AG04450 (cell line): ENCODE results near the gene GNS. TPM values are rescaled to one million over a fixed set of nuclear protein-coding genes. Genes with fewer than 3 reads are reported as not detected.
"Not testable (repeated sequence)": the region's sequence is repeated elsewhere in the genome, so short reads cannot be mapped to it uniquely, and the experiment has no call there.

Source experiments
- CTCF ChIA-PET: fragments of 300-600, 350-600 bp; formaldehyde crosslinking; extraction: SDS; loops from one replicate; lab custom pipeline; 2022; ENCODE audit warnings: antibody characterized with exemption, inconsistent platforms; lab: Charles Lee
- POLR2A ChIA-PET: fragments of 350-600 bp; formaldehyde crosslinking; extraction: SDS; loops from one replicate; lab custom pipeline; 2021; ENCODE audit warnings: antibody characterized with exemption, inconsistent platforms; lab: Yijun Ruan, JAX
- DNase-seq: peaks from one replicate; pipeline ENCODE4 v3.0.0-alpha.2; 2011; ENCODE audit warnings: low read depth, low spot score
- H3K27ac ChIP-seq: one replicate; pipeline ENCODE4 v1.5.1; 2012; ENCODE audit warnings: low read depth, low read length, control low read depth
- H3K27me3 ChIP-seq: one replicate; pipeline ENCODE4 v1.6.0; 2012; ENCODE audit warnings: low read length; ENCODE audit not compliant: control insufficient read depth, insufficient read depth
- H3K4me3 ChIP-seq: 2 replicates; pipeline ENCODE4 v1.5.1; 2011; ENCODE audit warnings: mild to moderate bottlenecking, low read depth, low read length, control low read depth
- H3K9me3 ChIP-seq: 2 replicates; pipeline ENCODE4 v1.5.1; 2012; ENCODE audit warnings: low read length; ENCODE audit not compliant: control insufficient read depth, insufficient read depth
- polyA plus RNA-seq: library from polyadenylated mRNA; depleted of rRNA; stranded (reverse); fragments of >200 nt; gene quantifications from 2 replicates; pipeline ENCODE4 v1.2.3, GENCODE V29; 2011
- TF ChIP-seq, protein P1 (sequence below): IDR thresholded peaks from 2 replicates; pipeline ENCODE4 v1.5.1; 2011; ENCODE audit warnings: low read depth, low read length, control low read depth, inconsistent platforms

The GNS gene
- polyA plus RNA-seq, 1 experiment, result 212 TPM

DNA sequence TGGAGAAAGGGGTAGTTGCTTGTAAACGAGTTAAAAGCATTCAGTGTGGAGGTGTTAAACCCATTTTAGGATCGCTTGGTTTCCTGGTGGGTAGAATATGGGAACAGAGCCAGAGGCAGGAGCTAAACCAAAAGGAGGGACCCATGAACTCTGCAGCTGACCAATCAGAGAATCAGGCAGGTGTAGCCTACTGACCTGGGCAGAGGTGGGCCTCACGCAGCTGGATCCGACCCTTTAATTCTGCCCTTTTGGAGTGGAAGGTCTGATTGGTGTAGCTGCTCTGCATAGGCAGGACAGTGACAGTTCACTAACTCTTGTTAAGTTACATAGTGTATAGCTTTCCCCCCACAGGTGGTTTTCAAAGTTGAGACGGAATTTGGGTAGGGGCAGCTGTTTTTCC, 63.7 kb downstream of the GNS start:
- Histone ChIP-seq H3K27ac (no peak overlapping the region), H3K4me3 (no peak overlapping the region), H3K9me3 (no peaks in the 10 kb centered on the region), H3K27me3 (no peaks in the 10 kb centered on the region)
- ChIA-PET POLR2A (interaction anchor here (0.5 kb wide), 1 partner anchor 145 kb away, joined by 7 read pairs; no protein-coding TSS in a partner anchor), CTCF (interaction anchor here (0.7 to 12.4 kb wide), 7 partner anchors 82 to 242 kb away, joined by 3 to 230 read pairs (median 3); no protein-coding TSS in a partner anchor)
- TF ChIP-seq, protein P1, sequence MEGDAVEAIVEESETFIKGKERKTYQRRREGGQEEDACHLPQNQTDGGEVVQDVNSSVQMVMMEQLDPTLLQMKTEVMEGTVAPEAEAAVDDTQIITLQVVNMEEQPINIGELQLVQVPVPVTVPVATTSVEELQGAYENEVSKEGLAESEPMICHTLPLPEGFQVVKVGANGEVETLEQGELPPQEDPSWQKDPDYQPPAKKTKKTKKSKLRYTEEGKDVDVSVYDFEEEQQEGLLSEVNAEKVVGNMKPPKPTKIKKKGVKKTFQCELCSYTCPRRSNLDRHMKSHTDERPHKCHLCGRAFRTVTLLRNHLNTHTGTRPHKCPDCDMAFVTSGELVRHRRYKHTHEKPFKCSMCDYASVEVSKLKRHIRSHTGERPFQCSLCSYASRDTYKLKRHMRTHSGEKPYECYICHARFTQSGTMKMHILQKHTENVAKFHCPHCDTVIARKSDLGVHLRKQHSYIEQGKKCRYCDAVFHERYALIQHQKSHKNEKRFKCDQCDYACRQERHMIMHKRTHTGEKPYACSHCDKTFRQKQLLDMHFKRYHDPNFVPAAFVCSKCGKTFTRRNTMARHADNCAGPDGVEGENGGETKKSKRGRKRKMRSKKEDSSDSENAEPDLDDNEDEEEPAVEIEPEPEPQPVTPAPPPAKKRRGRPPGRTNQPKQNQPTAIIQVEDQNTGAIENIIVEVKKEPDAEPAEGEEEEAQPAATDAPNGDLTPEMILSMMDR, result no peak
- no peak for DNase-seq

DNA sequence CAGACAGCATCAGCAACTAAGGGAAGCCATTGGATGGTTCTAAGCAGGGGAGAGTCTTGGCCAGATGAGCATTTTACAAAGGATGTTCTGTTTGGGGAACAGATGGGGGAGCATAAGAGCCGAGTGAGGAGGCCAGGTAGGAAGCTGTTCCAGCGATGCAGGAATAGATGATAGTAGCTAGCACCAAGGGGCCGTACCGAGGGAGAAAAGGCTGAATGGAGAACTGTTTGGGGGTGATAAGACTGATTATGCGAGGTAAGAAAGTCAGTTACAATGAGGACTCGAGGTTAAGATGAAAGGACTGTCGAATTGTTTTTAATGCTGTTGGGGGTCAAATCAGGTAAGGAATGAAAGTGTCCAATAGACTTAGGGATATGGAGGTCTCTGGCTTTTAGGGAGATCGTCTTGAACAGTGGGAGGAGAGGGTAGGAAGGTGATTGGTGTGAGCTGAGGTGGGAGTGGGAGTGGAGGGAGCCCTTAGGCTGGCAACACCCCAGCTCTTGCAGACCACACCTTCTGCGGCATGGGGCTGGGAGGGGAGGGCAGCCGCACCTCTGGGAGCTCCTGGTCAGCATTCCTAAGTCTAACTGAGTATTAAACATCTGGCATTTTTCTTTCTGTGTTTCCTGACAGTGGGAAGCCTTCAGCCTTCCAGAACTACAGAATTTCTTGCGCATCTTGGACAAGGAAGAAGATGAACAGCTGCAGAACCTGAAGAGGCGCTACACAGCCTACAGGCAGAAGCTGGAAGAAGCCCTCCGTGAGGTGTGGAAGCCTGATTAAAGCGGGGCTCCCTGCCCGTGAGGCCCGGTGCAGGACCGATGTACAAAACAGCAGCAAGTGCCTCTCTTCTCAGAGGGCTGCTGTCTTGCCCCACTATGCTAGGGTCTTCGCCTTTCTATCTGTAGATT, 64.8 kb downstream of the GNS start:
- no peak for DNase-seq
- TF ChIP-seq, protein P1, result no peak
- Histone ChIP-seq H3K27ac (no peak overlapping the region), H3K27me3 (no peaks in the 10 kb centered on the region), H3K4me3 (no peak overlapping the region), H3K9me3 (no peaks in the 10 kb centered on the region)
- CTCF ChIA-PET, result interaction anchor here (0.6 to 12.4 kb wide), 2 partner anchors 116 to 144 kb away, joined by 5 to 230 read pairs; no protein-coding TSS in a partner anchor
- POLR2A ChIA-PET, result no interaction called here

DNA sequence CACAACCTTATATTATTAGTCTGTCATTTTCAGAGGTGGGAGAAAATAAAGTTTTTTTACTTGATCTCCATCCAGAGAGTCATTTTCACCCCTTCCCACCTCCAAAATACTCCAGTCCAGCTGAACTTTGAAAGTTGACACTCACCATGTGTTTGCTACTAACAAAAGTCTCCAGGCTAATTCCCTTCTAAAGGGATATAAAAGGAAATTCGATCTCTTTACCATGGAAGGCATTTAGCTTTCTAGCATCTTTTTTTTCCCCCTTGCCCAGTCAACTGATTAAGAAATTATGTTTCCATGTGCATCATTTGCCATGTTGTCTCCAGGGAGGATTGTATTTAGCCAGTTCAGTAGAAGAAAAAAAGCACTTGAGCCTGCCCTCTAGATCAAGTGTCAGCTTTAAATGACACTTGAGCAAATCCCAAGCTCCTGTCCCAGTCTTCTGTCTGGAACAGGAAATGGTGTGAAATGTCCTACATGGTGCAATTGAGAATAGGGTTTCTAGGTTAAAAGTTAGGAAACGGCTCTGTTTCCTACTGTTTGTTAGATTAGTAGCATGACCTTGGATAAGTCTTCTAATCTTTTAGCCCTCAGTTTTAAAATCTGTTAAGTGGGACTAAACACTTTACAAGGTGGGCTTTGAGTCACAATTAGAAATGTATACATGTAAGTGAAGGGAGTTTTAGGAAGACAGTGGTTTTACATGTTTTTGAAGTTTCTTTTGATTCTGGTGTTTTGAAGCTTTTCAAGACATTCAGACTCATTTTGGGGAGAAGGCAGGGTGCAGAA, 67.2 kb downstream of the GNS start:
- Histone ChIP-seq H3K27ac (no peak overlapping the region), H3K4me3 (no peak overlapping the region), H3K27me3 (no peaks in the 10 kb centered on the region), H3K9me3 (no peaks in the 10 kb centered on the region)
- TF ChIP-seq, protein P1, result no peak
- ChIA-PET CTCF (interaction anchor here (12.4 kb wide), 1 partner anchor 141 kb away, joined by 230 read pairs; no protein-coding TSS in a partner anchor), POLR2A (interaction anchor here (0.6 kb wide), 1 partner anchor 130 kb away, joined by 3 read pairs; no protein-coding TSS in a partner anchor)
- DNase-seq, result no peak

- CTCF ChIA-PET, result interaction anchor here (0.6 to 12.4 kb wide), 2 partner anchors 101 to 140 kb away, joined by 5 to 230 read pairs; no protein-coding TSS in a partner anchor
- DNase-seq, result no peak
- no peak overlapping the region for H3K27ac ChIP-seq
Measured at GRCh38 chr12:64691227-64691794, 67.9 kb downstream of the GNS start.

GRCh38 chr12:64690236-64690635, 69.0 kb downstream of the GNS start:
- CTCF ChIA-PET, result interaction anchor here (3.0 to 12.4 kb wide), 2 partner anchors 8 to 139 kb away, joined by 17 to 230 read pairs; no protein-coding TSS in a partner anchor
- H3K9me3 ChIP-seq, H3K27me3 ChIP-seq, H3K27ac ChIP-seq, DNase-seq, POLR2A ChIA-PET, H3K4me3 ChIP-seq: not testable (repeated sequence)

More at GRCh38 chr12:64691227-64691794, 67.9 kb downstream of the GNS start:
- POLR2A ChIA-PET, result interaction anchor here (0.6 to 0.8 kb wide), 2 partner anchors 82 to 129 kb away, joined by 3 read pairs; no protein-coding TSS in a partner anchor
- no peak overlapping the region for H3K4me3 ChIP-seq
- no peaks in the 10 kb centered on the region for H3K9me3 ChIP-seq
- H3K27me3 ChIP-seq, result no peaks in the 10 kb centered on the region
- TF ChIP-seq, protein P1, result no peak
